Right kidney (tissue), 1 donor: ENCODE data around the gene DCN.

Source experiments
- DNase-seq: peaks from one replicate; pipeline ENCODE4 v3.0.0-alpha.2; 2016

The DCN gene

DNA sequence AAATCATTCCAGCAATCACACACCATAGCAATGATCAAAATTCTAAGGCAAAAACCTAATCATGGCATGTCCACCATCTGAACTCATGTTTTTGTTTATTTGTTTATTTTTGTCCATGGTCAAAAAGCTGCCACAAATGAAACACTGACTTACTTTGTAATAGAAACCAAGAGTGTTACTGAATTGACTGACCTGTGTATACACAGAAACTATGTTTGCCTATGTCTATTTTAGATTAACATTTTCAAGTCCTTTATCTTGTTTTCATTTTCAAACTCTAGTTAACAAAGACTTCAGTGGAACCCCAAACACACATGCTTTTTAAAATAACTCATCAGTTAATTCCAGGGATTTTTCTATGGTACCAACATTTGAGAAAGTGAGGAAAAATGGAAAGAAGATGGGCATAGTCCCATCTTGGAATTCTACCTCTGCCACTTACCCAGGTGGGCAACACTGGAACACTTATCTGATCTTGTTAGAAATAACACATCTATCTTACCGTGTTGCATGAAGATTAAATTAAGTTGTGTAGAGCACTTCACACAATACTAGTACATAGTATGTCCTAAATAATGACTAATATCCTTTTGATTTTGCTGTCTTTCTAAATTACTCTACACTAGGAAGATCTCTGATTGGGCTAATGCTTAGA, 77.7 kb downstream of the DCN start:
- no peak for DNase-seq

DNA sequence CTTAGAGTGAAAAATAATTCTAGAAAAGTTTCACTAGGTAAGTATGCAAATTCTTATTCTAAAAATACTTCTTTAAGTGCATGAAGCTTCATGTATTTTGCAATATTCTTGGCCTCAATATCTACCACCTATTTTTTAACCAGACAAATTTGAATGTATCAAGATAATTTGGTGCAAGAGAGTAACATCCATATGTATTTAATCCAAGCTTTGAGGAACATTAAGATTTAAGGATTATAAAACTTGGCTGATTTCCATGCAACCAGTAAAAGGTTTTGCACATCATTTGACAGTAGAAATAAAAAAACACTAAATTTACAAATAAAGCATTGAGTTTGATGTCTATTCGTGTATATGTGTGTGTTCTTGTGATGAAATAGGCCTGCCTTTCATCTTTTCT, 79.0 kb downstream of the DCN start:
- no peak for DNase-seq

DNA sequence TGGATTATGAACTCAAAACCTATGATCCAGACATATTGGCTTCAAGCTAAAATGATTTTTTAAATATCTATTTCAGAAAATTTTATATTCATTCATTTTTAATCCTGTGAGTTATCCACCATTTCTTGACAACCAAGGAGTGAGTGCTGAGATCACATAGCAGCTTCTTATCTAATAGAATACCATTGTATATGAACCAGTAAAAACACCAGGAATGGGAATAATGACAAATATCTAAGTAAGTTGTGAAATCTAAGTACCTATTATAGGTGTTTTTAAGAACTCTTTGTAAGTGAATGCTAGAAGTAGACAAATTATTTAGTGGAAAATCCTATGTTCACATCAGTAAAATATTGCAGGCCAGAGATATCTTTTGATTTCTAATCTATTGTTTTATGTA, 79.5 kb downstream of the DCN start:
- no peak for DNase-seq

DNA sequence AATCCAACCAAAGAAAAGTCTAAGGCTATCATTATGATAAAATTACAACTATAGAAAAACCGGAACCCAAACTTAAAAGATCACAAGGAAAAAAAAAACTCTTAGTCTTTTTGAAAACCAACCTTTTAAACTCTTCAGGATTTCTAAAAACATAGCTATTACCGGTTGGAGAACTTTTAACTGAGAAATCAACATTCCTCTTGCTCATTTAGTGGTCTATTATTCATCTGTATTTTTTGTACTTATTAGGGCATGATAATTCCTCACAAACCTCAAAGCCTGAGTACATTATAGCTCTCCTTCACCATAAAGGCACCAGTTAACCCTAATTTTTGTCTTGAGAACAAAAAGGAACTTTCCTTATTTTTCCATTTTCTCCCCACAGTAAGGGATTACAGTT, 81.7 kb downstream of the DCN start:
- DNase-seq, result no peak

DNA sequence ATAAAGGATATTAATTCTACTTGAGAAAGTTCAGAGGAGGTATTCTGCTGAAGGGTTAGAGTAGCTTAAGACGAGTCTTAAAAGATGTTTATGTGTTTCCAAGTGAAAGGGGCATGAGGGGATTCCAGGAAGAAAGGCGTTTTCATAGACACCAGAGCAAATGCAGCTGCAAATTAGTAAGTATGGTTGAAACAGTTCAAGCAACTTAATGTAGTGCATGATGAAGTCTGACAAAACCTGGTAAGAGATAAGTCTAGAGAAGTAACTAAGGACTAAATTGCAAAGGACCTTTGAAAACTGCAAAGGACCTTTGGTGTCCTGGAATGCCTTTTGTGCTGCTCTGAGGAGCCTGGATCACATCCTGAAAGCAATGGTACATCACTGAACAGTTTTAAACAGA, 82.8 kb downstream of the DCN start:
- DNase-seq, result no peak

DNA sequence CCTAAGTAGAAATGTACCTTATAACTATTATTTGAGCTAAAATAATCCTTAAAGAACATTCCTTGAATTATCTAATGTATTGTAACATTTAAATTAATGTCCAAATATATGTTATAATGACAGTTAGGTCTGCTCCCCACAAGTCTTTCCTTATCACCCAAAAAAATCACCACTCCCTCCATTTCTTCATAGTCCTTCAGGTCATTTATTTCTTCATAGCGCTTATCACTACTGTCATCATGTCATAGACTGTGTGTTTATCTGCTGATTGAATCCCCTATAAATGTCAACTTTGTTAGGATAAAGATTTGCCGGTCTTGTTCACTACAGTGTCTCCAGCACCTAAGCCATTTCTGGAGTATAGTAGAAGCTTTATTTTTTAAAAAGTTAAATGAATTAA, 83.3 kb downstream of the DCN start:
- DNase-seq, result no peak

DNA sequence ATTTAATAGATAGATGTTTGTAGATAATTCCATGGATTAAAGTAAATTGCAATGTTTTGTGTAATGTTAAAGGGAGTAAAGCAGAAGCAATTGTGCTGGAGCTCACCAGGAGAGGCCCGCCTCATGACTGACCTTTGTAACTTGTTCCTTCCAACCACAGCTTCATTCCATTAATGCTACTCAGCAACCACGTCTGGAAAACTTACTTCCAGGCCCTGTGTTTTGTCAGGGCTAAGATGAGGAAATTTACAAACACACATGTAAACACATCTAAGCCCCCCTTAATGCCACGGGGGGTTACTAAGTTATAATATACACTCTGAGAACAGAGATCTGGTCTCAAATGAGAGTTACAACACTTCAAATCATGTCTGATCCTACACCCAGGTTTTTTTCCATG, 83.7 kb downstream of the DCN start:
- DNase-seq, result no peak

DNA sequence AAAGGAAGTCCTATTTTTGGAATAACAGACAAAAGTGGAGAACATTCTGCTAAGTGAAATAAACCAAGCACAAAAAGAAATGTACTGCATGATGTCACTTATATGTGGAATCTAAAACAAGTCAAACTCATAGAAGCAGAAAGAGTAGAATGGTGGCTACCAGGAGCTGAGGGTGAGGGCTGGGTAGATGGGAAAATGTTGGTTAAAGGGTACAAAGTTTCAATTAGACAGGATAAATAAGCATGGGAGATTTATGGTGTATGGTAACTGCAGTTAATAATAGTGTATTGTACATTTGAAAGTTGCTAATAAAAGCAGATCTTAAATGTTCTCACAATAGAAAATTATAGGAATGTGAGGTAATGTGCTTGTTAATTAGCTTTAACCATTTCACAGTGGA, 84.2 kb downstream of the DCN start:
- DNase-seq, result no peak

DNA sequence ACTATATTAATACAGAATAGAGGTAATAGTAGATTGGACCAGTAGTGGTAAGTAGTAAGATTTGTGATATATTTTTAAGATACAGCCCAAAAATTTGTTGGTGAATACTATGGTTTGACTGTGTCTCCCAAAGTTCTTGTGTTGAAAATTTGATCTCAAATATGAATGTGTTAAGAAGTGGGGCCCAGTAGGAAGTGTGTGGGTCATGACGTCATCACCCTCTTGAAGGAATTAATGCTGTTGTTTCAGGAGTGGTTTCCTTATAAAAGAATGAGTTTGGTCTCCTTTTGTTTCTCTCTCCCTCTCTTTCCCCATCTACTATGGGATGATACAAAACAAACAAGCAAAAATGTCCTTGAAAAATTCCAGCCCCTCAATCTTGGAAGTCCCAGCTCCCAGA, 87.7 kb downstream of the DCN start:
- no peak for DNase-seq

DNA sequence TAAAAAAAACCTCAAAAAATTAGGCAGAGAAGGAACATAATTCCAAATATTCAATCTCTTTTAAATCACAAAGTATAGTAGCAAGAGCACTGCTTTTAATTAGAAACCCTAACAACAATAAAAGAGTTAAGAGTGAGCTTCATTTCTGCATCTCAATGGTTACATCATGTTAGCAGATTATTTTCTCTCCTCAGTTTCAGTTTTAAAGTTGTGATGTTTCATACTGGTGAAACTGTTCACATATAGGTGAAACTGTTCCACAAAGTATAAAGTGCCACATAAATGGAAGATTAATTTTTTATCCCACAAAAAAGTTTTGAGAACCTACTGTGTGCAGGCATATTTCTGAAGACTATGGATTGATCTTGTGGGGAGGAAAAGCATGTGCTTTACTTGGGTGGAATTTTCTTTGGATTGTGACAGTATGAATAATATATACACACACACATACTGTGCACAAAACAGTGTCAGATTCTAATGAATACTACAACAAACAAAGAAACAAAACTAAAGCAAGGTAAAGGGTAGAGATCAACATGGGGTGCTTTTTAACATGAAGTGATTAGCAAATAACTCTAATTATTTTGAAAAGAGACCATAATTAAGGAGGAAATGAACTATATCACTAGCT, 88.5 kb downstream of the DCN start:
- no peak for DNase-seq

DNA sequence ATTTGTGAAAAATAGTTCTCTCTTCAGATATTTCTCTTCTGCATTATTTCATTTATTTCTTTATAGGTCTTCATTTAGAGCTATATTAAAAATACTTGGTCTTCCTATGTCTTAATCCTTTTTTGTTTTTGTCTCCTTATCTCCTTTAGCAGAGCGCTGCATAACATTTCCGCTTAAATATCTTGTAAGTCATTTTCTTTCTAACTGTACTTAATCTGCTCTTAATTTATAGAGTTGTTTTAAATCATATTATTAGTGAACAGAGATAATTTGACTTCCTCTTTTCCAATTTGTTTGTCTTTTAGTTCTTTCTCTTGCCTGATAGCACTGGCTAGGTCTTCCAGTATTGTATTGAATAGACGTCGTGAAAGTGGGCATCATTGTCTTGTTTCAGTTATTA, 89.3 kb downstream of the DCN start:
- no peak for DNase-seq

DNA sequence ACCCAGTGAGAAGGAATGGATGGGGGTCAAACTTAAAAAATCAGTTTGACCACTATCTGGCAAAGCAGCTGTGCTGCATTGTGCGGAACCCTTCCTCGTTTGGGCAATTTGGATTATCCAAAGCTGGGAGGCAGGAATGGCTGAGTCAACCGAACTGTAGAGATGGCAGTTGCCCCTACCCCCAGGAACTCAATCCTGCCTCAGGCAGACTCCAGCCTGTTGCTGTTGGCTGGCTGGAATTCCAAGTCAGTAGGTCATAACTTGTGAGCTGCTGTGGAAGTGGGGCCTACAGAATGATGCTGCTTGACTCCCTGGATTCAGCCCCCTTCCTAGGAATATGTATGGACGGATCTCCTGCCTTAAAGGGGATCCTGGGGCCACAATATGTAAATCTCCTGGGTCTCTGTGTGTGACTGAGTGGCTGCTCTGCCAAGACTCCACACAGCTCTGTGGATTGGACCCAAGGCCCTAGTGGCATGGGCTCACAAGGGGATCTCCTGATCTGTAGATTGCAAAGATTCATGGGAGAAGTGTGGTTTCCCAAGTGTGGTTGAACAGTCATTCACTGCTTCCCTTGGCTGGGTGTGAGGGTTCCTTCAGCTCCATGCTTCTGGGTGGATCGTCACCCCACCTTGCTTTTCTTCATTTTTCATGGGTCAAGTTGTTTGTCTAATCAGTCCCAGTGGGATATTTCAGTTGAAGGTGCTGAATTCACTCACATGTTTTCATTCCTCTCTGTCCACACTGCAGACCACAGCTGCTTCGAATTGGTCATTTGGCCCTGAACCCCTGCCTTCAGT, 90.5 kb downstream of the DCN start:
- no peak for DNase-seq
